PC-3 (cell line): ENCODE data around the gene COLEC12. TPM values are rescaled to one million over a fixed set of nuclear protein-coding genes. Genes with fewer than 3 reads are reported as not detected.

ENCODE experiments used
- ATAC-seq: fragments of 200-7000 bp; cut with Tn5 transposase; 2 replicates; pipeline ENCODE4 v1.9.1; 2020; ENCODE audit warnings: mild to moderate bottlenecking, moderate library complexity
- BruUV-seq: library from RNA; stranded (reverse); fragments of 400-500 nt; replicated peaks from 2 replicates; lab custom pipeline; 2021; lab: Mats Ljungman, UMichigan
- CTCF ChIA-PET: fragments of 300-600 bp; sonication (Branson Sonifier 250); formaldehyde crosslinking; loops from one replicate; lab custom pipeline; 2022; ENCODE audit warnings: antibody characterized with exemption; lab: Charles Lee
- POLR2A ChIA-PET: fragments of 300-600 bp; sonication (Branson Sonifier 250); formaldehyde crosslinking; loops from one replicate; lab custom pipeline; 2022; ENCODE audit warnings: antibody characterized with exemption; ENCODE audit not compliant: unreplicated experiment; lab: Charles Lee
- DNase-seq: peaks from one replicate; pipeline ENCODE4 v3.0.0-alpha.2; 2015
- H2AFZ ChIP-seq: fragments of 300-600 bp; sonication (generic); 2 replicates; pipeline ENCODE4 v1.6.0; 2016; ENCODE audit warnings: antibody characterized with exemption, low read length
- H3F3A ChIP-seq: fragments of 300-600 bp; sonication (generic); one replicate; pipeline ENCODE4 v1.6.0; 2017; ENCODE audit warnings: antibody characterized with exemption, low read length, control low read depth, mild to moderate bottlenecking; ENCODE audit not compliant: unreplicated experiment
- H3K27ac ChIP-seq: fragments of 300-600 bp; sonication (generic); 2 replicates; pipeline ENCODE4 v1.5.1; 2016; ENCODE audit warnings: mild to moderate bottlenecking, low read length
- H3K27me3 ChIP-seq: fragments of 300-600 bp; sonication (generic); 2 replicates; pipeline ENCODE4 v1.6.1; 2016; ENCODE audit warnings: low read length, mixed read lengths
- H3K36me3 ChIP-seq: fragments of 300-600 bp; sonication (generic); 2 replicates; pipeline ENCODE4 v1.6.1; 2016; ENCODE audit warnings: low read depth, mixed run types, low read length, mixed read lengths
- H3K4me1 ChIP-seq: fragments of 300-600 bp; sonication (generic); 2 replicates; pipeline ENCODE4 v1.5.1; 2016; ENCODE audit warnings: low read length; ENCODE audit not compliant: insufficient read depth
- H3K4me2 ChIP-seq: fragments of 300-600 bp; sonication (generic); 2 replicates; pipeline ENCODE4 v1.6.0; 2016; ENCODE audit warnings: low read length
- H3K4me3 ChIP-seq: fragments of 300-600 bp; sonication (generic); 2 replicates; pipeline ENCODE4 v1.5.1; 2016; ENCODE audit warnings: mild to moderate bottlenecking, low read length, mixed read lengths
- H3K79me2 ChIP-seq: fragments of 300-600 bp; sonication (generic); 2 replicates; pipeline ENCODE4 v1.6.1; 2017; ENCODE audit warnings: low read length, mixed read lengths
- H3K9ac ChIP-seq: fragments of 300-600 bp; sonication (generic); 2 replicates; pipeline ENCODE4 v1.6.0; 2016; ENCODE audit warnings: mild to moderate bottlenecking, low read length
- H3K9me2 ChIP-seq: fragments of 300-600 bp; sonication (generic); replicated peaks from 2 replicates; pipeline ENCODE4 v1.6.1; 2016; ENCODE audit warnings: mixed run types, low read length, mixed read lengths
- H3K9me3 ChIP-seq: fragments of 300-600 bp; sonication (generic); 2 replicates; pipeline ENCODE4 v1.6.1; 2016; ENCODE audit warnings: low read length, mixed read lengths
- H4K20me1 ChIP-seq: fragments of 300-600 bp; sonication (generic); 2 replicates; pipeline ENCODE4 v1.6.1; 2016; ENCODE audit warnings: low read length, mixed read lengths
- CTCF ChIP-seq: fragments of 300-600 bp; sonication (generic); conservative IDR thresholded peaks from 2 replicates; pipeline ENCODE4 v1.5.1; 2017; ENCODE audit warnings: antibody characterized with exemption, low read depth, mild to moderate bottlenecking, low read length
- EZH2 ChIP-seq: fragments of 300-600 bp; sonication (generic); IDR thresholded peaks from one replicate; pipeline ENCODE4 v1.6.1; 2017; ENCODE audit warnings: antibody characterized with exemption, mild to moderate bottlenecking, low read length; ENCODE audit not compliant: unreplicated experiment
- EZH2phosphoT487 ChIP-seq: fragments of 300-600 bp; sonication (generic); IDR thresholded peaks from 2 replicates; pipeline ENCODE4 v1.6.1; 2018; ENCODE audit warnings: mild to moderate bottlenecking, antibody characterized with exemption, low read length, borderline replicate concordance
- intact Hi-C: fragments of 100-400 bp; cut with micrococcal nuclease; formaldehyde crosslinking; loops from 2 replicates; pipeline ENCODE4 v1.9.0; 2023
- total RNA-seq: library from RNA; depleted of rRNA; stranded (reverse); fragments of >200 nt; gene quantifications from 2 replicates; pipeline ENCODE4 v1.2.3, GENCODE V29; 2014

COLEC12 gene
- total RNA-seq, 1 experiment from 2014 or later, result 0.04 TPM

- ChIA-PET POLR2A (no interaction called here), CTCF (interaction anchor here (0.6 kb wide), 1 partner anchor 67 kb away, joined by 3 read pairs; no protein-coding TSS in a partner anchor)
- no peaks in the 10 kb centered on the region for H4K20me1 ChIP-seq
- no peak overlapping the region for H3K27ac ChIP-seq
- H3F3A ChIP-seq, result no peaks in the 10 kb centered on the region
- no peak overlapping the region for H3K9ac ChIP-seq
- no peaks in the 10 kb centered on the region for H3K9me2 ChIP-seq
- peaks cover 8% of the 10 kb centered on the region for H3K4me1 ChIP-seq
- TF ChIP-seq EZH2phosphoT487, result no peak
- no peak for TF ChIP-seq CTCF
- no peak for TF ChIP-seq EZH2
- H3K27me3 ChIP-seq, result no peaks in the 10 kb centered on the region
- BruUV-seq, result no TSS peak
- intact Hi-C loops, result no loop called here
- DNase-seq, result no peak
- no peaks in the 10 kb centered on the region for H3K9me3 ChIP-seq
- no peaks in the 10 kb centered on the region for H3K79me2 ChIP-seq
- no peak overlapping the region for H3K4me2 ChIP-seq
- H3K4me3 ChIP-seq, result no peak overlapping the region
- no peaks in the 10 kb centered on the region for H3K36me3 ChIP-seq
- H2AFZ ChIP-seq, result no peak overlapping the region
- ATAC-seq, result no peak
Observed at GRCh38 chr18:513826-514530, 13.5 kb upstream of the COLEC12 start.

GRCh38 chr18:512957-513356 is 12.5 kb upstream of the COLEC12 start:
- H3K4me1 ChIP-seq, result peaks cover 8% of the 10 kb centered on the region
- no peak for ATAC-seq
- no peaks in the 10 kb centered on the region for H3K36me3 ChIP-seq
- no peak overlapping the region for H3K27ac ChIP-seq
- H3K9me3 ChIP-seq, result no peaks in the 10 kb centered on the region
- no peak overlapping the region for H3K4me2 ChIP-seq
- no peaks in the 10 kb centered on the region for H3K79me2 ChIP-seq
- H3K4me3 ChIP-seq, result no peak overlapping the region
- TF ChIP-seq EZH2 (no peak), CTCF (no peak), EZH2phosphoT487 (no peak)
- H3K27me3 ChIP-seq, result peaks cover 8% of the 10 kb centered on the region
- H3K9me2 ChIP-seq, result no peaks in the 10 kb centered on the region
- H3K9ac ChIP-seq, result no peak overlapping the region
- H4K20me1 ChIP-seq, result no peaks in the 10 kb centered on the region
- CTCF ChIA-PET, result no interaction called here
- H3F3A ChIP-seq, result no peaks in the 10 kb centered on the region
- POLR2A ChIA-PET, result no interaction called here
- no TSS peak for BruUV-seq
- no peak overlapping the region for H2AFZ ChIP-seq
- DNase-seq, result no peak
- intact Hi-C loops, result no loop called here

GRCh38 chr18:508835-509234 is 8.3 kb upstream of the COLEC12 start:
- TF ChIP-seq EZH2phosphoT487, result no peak
- no peak for TF ChIP-seq EZH2
- no peak for TF ChIP-seq CTCF
- CTCF ChIA-PET, result no interaction called here
- no TSS peak for BruUV-seq
- Histone ChIP-seq H4K20me1 (no peaks in the 10 kb centered on the region), H3K27ac (no peak overlapping the region), H3K36me3 (no peaks in the 10 kb centered on the region), H3F3A (no peaks in the 10 kb centered on the region), H3K4me1 (no peaks in the 10 kb centered on the region), H3K9ac (no peak overlapping the region), H3K27me3 (peaks cover 36% of the 10 kb centered on the region), H3K9me3 (no peaks in the 10 kb centered on the region), H3K9me2 (no peaks in the 10 kb centered on the region), H3K79me2 (no peaks in the 10 kb centered on the region), H2AFZ (no peak overlapping the region), H3K4me2 (no peak overlapping the region), H3K4me3 (no peak overlapping the region)
- DNase-seq (no peak), ATAC-seq (no peak)
- POLR2A ChIA-PET, result no interaction called here
- intact Hi-C loops, result no loop called here
